Progenitor cell of endocrine pancreas (in vitro differentiated cells): ENCODE data around the gene KARS1. TPM values are rescaled to one million over a fixed set of nuclear protein-coding genes. Genes with fewer than 3 reads are reported as not detected.

ENCODE experiments used
- DNase-seq: peaks from one replicate; pipeline ENCODE4 v3.0.0; 2021; ENCODE audit warnings: low spot score; ENCODE audit not compliant: unreplicated experiment
- H3K27ac Mint-ChIP-seq: 2 replicates; pipeline ENCODE4 v1.8.0; 2021; ENCODE audit warnings: mild to moderate bottlenecking, moderate library complexity, mixed read lengths
- H3K27me3 Mint-ChIP-seq: 2 replicates; pipeline ENCODE4 v1.8.0; 2021; ENCODE audit warnings: mixed read lengths
- H3K36me3 Mint-ChIP-seq: 2 replicates; pipeline ENCODE4 v1.8.0; 2022; ENCODE audit warnings: mixed read lengths; ENCODE audit not compliant: insufficient read depth
- H3K4me1 Mint-ChIP-seq: 2 replicates; pipeline ENCODE4 v1.8.0; 2021; ENCODE audit warnings: low read depth, mixed read lengths
- H3K4me3 Mint-ChIP-seq: 2 replicates; pipeline ENCODE4 v1.8.0; 2021; ENCODE audit warnings: low read depth, mild to moderate bottlenecking, moderate library complexity, mixed read lengths
- H3K9me3 Mint-ChIP-seq: 2 replicates; pipeline ENCODE4 v1.8.0; 2021; ENCODE audit warnings: low read depth, mixed read lengths
- total RNA-seq: library from RNA; stranded (reverse); gene quantifications from 2 replicates; pipeline ENCODE4 v1.2.1, GENCODE V29; 2021
- TF ChIP-seq, protein P1 (sequence below): fragments of 200-600 bp; sonication (generic); IDR thresholded peaks from one replicate; pipeline ENCODE4 v1.5.0; 2021; ENCODE audit warnings: antibody characterized with exemption, mild to moderate bottlenecking; ENCODE audit not compliant: unreplicated experiment

KARS1 gene
- total RNA-seq, 1 donor from 2014 or later: 127 TPM

DNA sequence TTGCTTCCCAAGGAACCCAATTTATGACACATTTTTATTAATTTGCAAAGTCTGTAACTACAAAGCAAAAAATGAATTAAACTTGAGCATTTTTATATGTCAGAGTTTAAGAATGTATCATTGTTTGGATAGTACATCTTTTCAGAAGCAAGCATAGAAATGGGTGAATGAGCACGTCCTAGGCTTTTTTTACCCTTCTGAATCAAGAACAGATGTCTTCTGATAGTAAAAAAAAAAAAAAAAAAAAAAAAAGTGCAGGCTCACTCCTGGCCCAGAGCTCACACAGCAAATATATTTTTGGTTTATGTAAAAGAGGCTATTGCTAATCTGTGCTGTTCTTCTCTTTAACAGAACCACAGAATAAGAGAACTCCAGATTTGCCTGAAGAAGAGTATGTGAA is 6.5 kb upstream of the KARS1 start:
- Mint-ChIP-seq H3K36me3 (peaks cover 25% of the 10 kb centered on the region), H3K4me1 (peaks cover 20% of the 10 kb centered on the region), H3K27me3 (no peaks in the 10 kb centered on the region), H3K9me3 (no peaks in the 10 kb centered on the region), H3K27ac (no peak overlapping the region), H3K4me3 (no peak overlapping the region)
- no peak for DNase-seq
- TF ChIP-seq, protein P1, sequence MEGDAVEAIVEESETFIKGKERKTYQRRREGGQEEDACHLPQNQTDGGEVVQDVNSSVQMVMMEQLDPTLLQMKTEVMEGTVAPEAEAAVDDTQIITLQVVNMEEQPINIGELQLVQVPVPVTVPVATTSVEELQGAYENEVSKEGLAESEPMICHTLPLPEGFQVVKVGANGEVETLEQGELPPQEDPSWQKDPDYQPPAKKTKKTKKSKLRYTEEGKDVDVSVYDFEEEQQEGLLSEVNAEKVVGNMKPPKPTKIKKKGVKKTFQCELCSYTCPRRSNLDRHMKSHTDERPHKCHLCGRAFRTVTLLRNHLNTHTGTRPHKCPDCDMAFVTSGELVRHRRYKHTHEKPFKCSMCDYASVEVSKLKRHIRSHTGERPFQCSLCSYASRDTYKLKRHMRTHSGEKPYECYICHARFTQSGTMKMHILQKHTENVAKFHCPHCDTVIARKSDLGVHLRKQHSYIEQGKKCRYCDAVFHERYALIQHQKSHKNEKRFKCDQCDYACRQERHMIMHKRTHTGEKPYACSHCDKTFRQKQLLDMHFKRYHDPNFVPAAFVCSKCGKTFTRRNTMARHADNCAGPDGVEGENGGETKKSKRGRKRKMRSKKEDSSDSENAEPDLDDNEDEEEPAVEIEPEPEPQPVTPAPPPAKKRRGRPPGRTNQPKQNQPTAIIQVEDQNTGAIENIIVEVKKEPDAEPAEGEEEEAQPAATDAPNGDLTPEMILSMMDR: no peak

DNA sequence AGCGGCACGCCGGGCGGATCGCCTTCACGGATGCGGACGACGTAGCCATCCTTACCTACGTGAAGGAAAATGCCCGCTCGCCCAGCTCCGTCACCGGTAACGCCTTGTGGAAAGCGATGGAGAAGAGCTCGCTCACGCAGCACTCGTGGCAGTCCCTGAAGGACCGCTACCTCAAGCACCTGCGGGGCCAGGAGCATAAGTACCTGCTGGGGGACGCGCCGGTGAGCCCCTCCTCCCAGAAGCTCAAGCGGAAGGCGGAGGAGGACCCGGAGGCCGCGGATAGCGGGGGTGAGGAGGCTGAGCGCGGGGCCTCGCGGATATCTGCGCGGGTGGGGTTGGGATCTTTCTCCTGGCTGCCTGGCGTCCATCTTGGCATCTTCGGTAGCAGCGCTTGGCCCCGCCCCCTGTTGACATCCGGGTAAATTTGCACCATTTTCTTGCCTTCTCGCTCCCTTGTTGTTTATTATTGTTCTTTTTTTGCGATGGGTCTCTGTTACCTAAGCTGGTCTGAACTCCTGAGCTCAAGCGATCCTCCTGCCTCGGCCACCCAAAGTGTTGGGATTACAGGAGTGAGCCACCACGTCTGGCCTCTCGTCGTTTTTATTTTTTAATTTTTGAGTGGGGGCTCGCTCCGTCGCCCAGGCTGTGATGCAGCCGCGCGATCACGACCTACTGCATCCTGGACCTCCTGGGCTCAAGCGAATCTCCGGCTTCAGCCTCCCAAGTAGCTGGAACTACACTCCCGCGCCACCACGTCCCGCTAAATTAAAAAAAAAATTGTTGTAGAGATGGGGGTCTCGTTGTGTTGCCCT is 1.0 kb upstream of the KARS1 start:
- Mint-ChIP-seq H3K36me3 (peaks cover 13% of the 10 kb centered on the region), H3K27ac (peak overlapping the region; percentile 99), H3K27me3 (no peaks in the 10 kb centered on the region), H3K9me3 (no peaks in the 10 kb centered on the region), H3K4me3 (peak overlapping the region; percentile 99), H3K4me1 (peaks cover 35% of the 10 kb centered on the region)
- DNase-seq: peak; percentile 48
- TF ChIP-seq, protein P1: no peak

DNA sequence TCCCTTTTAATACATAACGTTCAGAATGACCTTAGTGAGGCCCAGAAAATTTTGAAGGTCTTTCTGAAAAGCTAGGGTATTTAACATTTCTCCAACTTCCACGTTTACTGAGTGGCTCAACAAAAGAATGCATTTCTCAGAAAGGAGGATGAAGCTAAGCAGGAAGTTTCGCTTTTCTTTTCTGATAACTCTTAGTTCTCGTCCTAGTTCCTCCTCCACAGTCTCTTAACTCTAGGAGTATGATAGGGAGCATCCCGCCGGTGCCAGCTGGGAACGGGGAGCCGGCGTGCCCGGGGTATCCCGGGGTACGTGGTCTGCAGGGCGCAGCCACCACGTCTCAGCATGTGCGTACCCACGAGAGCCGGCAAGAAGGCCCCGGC is 363 bp downstream of the KARS1 start:
- peaks cover 13% of the 10 kb centered on the region for H3K36me3 Mint-ChIP-seq
- H3K4me3 Mint-ChIP-seq: peak overlapping the region; percentile 99
- H3K9me3 Mint-ChIP-seq: no peaks in the 10 kb centered on the region
- H3K27me3 Mint-ChIP-seq: no peaks in the 10 kb centered on the region
- peak overlapping the region; percentile 98 for H3K27ac Mint-ChIP-seq
- DNase-seq: no peak
- H3K4me1 Mint-ChIP-seq: peaks cover 31% of the 10 kb centered on the region
- TF ChIP-seq, protein P1: no peak

DNA sequence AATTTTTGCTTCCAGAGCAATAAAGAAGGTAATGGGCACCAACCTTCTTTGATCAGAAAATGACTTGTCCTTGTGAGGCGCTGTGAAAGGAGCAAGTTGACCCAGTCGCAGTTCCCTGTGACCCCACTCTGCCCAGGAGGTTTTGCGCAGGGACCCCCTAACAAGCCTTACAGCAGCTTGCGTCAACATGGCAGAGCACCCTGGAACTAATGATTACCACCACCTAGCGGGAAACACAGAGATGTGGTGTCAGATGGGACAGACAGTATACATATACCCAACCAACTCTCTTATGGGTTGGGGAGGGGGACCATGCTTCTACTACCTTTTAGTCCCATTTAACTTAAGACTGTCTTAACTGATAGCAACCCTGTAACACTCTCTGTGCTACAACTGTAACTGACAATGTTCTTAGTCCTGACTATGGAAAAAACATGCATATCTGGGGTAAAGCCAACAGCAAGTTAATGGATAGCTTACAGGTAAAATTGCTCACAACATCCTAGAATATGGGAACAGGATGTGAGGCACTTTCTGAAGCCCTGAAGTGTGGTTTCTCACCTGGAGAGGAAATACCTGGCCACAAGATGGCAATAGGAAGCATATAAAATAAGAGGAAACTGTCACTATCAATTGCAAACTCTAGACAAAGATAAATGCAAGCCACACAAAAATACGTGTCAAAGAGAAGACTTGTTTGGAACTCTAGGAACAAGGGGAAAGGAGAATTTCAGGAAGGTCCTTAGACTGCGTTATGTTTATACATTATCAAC is 3.0 kb downstream of the KARS1 start:
- H3K27me3 Mint-ChIP-seq: no peaks in the 10 kb centered on the region
- peak overlapping the region; percentile 56 for H3K4me3 Mint-ChIP-seq
- no peaks in the 10 kb centered on the region for H3K9me3 Mint-ChIP-seq
- H3K4me1 Mint-ChIP-seq: peaks cover 14% of the 10 kb centered on the region
- no peak for DNase-seq
- TF ChIP-seq, protein P1: no peak
- peak overlapping the region; percentile 22 for H3K27ac Mint-ChIP-seq
- H3K36me3 Mint-ChIP-seq: peaks cover 14% of the 10 kb centered on the region

DNA sequence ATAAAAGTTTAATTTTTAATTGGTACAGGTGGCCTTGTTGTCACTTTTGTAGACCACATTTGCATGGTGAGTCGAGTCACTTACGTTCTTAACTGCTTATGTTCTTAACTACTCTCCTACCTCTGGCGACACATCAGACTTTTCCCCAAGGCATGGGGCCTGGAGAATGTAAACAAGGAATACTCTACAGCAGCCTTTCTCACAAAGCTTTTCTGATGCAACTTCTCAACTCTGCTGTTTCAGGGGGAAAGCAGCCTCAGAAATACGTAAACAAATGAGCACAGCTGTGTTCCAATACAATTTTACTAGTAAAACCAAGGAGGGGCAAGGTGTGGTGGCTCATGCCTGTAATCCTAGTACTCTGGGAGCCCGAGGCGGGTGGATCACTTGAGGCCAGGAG is 6.9 kb downstream of the KARS1 start:
- Mint-ChIP-seq H3K4me3 (no peak overlapping the region), H3K9me3 (no peaks in the 10 kb centered on the region), H3K36me3 (peaks cover 25% of the 10 kb centered on the region), H3K4me1 (peaks cover 5% of the 10 kb centered on the region), H3K27ac (no peak overlapping the region), H3K27me3 (no peaks in the 10 kb centered on the region)
- TF ChIP-seq, protein P1: no peak
- no peak for DNase-seq
